ENCODE results near the gene BMI1.

- no peak for TF ChIP-seq CTCF (IDR thresholded peaks at IDR 0.05; ENCODE audit: low read depth, low read length, poor library complexity, severe bottlenecking)
- no peak for TF ChIP-seq EZH2phosphoT487 (IDR thresholded peaks at IDR 0.05; ENCODE audit: borderline replicate concordance, low read length)
Measured at GRCh38 chr10:22366771-22367170, 45.9 kb downstream of the BMI1 start.
